ENCODE results near the gene MRPS2.

Gene MRPS2

GRCh38 chr9:135480071-135480939 is 20.2 kb upstream of the MRPS2 start:
- no peak for DNase-seq (ENCODE audit: low read depth in 2 of 2)

DNA sequence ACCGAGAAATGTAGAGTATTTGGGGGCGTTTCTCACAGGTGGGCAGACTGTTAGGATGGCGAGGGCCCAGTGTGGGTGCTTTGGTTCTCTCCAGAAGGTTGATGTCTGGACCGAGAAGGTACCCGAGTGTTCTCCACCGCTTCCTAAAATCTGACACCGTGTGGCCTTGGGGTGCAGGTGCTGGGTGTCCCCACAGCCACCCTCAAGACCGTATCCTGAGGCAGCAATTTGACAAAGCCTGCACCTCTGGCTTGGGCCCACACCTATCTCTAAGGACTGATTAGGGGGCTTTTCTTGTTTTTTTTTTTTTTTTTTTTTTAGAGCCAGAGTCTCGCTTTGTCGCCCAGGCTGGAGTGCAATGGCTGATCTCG is 19.6 kb upstream of the MRPS2 start:
- DNase-seq (ENCODE audit: low read depth in 2 of 2) = no peak

DNA sequence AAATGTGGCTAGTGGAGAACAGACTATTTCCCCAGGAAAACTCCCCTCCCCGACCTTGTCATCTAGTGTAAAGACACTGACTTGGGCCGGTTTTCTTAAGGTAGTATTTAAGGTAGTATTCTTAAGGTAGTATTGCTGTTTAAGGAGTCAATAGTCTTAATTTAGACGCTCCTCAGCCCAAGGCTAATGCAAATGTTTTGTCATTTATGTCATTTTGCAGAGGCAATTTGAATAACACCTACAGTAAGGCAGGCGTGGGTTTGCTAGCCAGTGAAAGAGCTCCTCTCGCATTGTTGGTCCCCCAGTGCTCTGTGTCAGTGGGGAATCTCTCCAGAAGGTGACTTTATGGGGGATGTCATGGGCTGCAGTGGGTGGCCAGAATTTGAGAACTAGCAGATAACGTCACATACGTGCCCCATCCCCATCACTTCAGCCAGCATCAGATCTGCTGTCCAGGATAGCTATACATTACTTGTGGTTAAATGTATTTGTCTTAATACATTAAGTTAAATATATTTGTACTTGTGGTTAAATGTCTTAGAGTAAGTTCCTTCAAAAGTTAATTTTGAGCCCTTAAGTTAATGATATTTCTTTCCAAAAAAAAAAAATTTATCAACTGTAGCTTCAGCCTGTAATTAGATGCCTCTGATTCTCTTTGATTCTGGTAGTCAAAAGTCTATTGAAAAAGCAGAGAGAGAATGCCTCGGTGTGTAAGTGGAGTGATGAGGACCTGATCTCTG is 18.3 kb upstream of the MRPS2 start:
- no peak for DNase-seq (ENCODE audit: low read depth in 2 of 2)

GRCh38 chr9:135484460-135485277 is 15.8 kb upstream of the MRPS2 start:
- DNase-seq (ENCODE audit: low read depth in 2 of 2) = no peak

DNA sequence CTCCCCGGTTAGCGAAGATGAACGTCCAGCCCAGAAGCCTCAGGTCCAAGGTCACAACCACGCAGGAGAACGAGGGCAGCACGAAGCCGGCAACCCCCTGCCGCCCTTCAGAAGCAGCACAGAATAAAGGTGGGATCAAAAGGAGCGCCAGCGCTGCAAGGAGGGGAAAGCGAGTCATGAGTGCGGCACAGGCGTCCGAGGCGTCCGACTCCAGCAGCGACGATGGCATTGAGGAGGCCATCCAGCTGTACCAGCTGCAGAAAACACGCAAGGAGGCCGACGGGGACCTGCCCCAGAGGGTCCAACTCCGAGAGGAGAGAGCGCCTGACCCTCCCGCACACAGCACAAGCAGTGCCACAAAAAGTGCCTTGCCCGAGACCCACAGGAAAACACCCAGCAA is 15.1 kb upstream of the MRPS2 start:
- DNase-seq (ENCODE audit: low read depth in 2 of 2) = no peak

DNA sequence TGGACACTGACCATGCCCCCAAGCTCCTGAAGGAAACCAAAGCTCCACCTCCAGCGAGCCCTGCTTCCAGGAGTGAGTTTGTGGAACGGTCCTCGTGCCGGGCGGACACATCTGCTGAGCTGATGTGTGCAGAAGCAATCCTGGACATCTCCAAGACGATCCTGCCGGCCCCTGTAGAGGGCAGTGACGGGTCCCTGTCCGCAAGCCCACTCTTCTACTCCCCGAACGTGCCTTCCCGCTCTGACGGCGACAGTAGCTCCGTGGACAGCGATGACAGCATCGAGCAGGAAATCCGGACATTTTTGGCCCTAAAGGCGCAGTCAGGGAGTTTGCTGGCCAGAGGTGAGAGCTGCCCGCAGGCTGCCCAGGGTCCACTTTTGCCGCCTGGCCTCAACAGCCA is 14.7 kb upstream of the MRPS2 start:
- DNase-seq (ENCODE audit: low read depth in 2 of 2) = no peak

DNA sequence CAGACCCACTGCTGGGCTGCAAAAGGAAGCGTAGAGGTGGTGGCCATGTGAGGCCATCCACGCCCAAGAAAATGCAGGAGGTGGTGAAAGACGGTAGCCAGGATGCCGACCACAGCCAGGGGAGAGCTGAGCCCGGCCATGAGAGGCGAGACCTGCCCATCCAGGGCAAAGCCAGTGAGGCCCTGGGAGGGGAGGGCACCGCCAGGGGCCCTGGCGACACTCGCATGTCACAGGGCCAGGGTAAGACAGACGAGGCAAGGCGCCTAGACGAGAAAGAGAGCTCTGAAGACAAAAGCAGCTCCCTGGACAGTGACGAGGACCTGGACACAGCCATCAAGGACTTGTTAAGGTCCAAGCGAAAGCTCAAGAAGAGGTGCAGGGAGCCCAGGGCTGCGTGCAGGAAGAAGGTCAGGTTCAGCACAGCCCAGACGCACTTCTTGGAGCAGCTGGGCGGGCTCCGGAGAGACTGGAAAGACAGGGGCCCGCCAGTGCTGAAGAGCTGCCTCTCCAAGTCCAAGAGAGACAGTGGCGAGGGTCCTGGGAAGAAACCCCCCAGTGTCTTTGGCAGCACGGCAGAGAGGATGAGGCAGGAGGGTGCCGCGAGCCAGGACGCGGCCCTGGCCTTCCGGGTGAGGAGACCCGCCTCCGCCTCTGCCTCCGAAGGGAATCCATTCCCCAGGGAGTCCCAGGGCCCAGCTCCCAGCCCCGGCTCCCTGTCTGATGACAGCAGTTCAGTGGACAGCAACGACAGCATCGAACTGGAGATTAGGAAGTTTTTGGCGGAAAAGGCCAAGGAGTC is 14.0 kb upstream of the MRPS2 start:
- no peak for DNase-seq (ENCODE audit: low read depth in 2 of 2)

DNA sequence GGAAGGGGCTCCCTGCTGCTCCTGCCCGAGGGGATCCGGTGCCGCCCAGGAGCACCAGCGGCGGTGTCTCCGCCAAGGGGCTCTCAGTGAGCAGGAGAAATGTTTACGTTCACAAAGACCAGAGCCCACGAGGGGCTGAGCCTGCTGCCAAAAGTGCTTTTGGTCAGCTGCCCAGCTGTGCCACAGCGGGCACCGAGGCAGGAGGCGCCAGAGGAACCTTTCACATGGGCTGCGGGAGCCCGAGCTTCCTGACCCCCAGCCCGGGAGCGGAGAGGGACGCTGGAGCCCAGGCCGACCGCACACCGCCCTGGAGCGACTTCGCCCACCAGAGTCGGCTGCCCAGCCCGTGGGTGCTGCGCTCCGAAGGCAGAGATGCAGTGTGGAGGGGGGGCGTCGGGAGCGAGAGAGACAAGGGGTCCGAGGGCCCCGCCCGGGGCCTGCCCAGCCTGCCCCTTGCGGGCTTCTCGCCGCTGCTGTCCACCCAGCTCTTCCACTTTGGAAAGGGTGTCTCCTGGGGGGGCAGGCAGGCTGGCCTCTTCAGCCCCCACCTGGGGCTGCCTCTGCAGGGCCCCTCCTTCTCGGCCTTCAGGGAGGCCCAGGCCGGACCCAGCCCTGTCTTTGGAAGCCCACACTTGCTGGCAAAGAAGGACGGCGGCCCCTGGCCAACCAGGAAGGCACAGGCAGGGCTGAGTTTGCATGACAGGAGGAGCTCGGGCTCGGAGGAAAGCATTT is 13.0 kb upstream of the MRPS2 start:
- no peak for DNase-seq (ENCODE audit: low read depth in 2 of 2)

DNA sequence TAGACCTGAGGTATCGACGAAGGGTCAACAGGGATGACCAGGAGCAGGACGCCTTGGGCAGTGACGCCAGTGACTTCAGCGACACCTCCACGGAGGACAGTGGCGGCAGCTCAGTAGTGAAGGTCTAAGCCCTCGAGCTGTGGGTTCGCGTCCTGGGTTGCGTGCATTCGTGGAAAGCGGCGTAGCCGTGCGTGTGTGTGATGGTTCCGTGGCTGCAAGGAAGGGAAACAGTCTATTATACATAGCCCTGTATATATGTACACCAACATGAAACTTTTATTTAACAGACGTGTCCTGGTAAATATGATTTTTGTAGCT is 12.5 kb upstream of the MRPS2 start:
- DNase-seq (ENCODE audit: low read depth in 2 of 2) = no peak

DNA sequence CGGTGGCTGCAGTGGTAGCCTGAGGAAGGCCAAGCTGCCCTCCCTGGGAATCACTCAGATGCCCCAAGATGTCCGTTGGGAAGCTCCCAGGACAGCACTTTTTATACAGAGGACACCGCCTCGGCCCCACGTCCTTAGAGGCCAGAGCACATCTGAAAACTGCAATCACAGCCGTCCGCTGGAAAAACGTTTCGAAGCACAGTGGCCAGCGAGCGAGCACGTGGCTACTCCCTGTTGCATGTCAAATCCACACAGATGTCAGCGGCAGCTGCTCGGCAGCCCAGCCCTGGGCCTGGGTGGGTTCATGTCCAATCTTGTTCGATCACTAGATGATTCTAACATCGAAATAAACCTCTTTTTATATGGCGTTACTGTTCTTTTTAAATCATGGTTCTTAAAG is 12.0 kb upstream of the MRPS2 start:
- no peak for DNase-seq (ENCODE audit: low read depth in 2 of 2)

GRCh38 chr9:135489188-135489906 is 11.1 kb upstream of the MRPS2 start:
- no peak for DNase-seq (ENCODE audit: low read depth in 2 of 2)

DNA sequence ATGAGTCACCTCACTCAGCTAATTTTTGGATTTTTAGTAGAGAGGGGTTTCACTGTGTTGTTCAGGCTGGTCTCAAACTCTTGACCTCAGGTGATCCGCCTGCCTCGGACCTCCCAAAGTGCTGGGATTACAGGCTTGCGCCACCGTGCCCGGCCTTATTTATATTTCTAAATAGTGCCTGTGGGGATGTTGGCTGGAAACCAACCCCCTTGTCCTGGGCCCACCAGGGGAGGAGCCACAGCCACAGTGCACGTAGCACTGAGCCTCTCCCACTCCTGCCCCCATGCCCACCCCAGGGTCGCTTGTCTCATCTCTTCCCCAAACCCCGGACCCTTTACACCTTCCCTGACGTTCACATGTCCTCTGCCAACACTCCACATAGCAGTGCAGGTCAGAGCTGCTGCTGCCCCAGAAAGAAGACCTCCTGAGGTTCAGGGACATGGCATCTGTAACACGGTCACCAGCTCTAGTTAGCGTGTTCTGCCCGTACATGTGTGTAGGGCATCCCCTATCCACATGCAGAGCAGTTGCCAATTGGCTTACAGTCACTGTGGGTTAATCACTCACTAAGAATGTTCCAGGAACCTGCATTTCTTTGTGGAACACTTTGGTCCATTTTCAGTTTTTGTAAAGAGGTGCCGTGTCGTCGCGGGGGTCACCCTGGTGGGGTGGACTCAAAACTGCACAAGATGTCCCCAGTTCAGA is 10.2 kb upstream of the MRPS2 start:
- no peak for DNase-seq (ENCODE audit: low read depth in 2 of 2)

DNA sequence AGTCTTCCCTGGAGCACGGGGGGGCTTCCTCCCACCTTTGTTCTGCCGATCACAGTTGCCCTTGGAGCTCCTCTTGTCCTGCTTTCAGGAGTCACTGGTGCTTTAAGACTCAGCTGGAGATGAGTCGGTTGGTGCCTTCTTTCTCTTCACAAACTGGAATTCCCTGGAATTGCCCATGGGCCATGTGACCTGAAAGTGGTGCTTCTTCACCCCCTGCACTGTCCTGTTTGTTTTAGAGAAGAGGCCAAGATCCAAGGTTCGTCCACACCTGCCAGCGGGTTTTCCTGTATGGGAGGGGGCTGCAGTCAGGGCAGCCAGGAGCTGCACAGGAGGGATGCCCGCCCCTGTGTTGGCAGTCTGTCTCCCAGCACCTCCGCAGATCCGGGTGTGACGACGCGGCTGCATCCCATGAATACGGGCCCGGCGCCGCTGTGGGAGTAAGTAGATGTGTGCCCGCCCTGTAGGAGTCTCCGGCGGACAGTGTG is 9.5 kb upstream of the MRPS2 start:
- no peak for DNase-seq (ENCODE audit: low read depth in 2 of 2)

- no peak for DNase-seq (ENCODE audit: low read depth in 2 of 2)
Observed at GRCh38 chr9:135491764-135492163, 8.7 kb upstream of the MRPS2 start.

DNA sequence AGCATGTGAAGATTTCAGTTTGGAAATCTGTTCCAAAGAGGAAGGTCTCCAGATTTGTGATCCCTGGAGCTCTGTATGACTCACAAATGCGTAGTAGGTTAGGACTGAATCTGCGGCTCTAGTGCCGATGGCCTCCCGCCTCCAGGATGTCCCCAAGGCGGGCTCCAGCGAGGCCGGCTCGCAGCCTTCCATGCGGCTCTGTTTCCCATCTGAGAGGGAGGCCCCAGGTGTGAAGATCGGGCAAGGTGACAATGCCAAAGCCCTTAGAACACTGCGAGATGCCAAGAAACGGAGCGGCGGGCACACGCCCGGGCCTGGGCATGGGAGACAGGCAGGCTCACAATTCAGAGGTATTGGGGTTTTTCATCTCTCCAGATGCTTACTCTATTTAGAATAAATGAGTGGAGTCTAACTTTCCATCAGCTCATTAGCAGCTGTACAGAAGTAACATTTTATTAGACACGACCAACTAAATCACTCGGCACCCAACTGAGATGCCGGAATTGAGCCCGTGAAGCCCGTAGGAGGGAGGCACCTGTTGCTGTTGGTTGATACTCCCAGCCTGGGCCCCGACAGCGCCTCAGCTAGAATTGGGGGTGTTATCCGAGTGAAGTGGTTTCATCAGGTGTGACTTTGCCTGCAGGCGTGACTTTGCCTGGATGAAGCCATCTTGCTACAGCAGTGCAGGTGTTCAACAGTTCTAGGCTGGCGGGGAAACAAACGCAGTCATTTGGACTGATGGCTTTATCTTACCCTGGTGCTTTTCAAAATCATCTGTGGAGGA is 7.4 kb upstream of the MRPS2 start:
- no peak for DNase-seq (ENCODE audit: low read depth in 2 of 2)

- DNase-seq (ENCODE audit: low read depth in 2 of 2) = no peak
Observed at GRCh38 chr9:135494791-135495559, 5.5 kb upstream of the MRPS2 start.

- no peak for DNase-seq (ENCODE audit: low read depth in 2 of 2)
Observed at GRCh38 chr9:135498381-135499126, 1.9 kb upstream of the MRPS2 start.
